Hepatic stellate cell (primary cell): ENCODE measurements around the gene PTPRT.

Experiments
- DNase-seq: peaks from one replicate; pipeline ENCODE4 v3.0.0; 2011; ENCODE audit warnings: low spot score

Gene PTPRT

GRCh38 chr20:42611889-42612837, 577.5 kb downstream of the PTPRT start:
- no peak for DNase-seq

- no peak for DNase-seq
Measured at GRCh38 chr20:42611423-42611822, 578.3 kb downstream of the PTPRT start.

GRCh38 chr20:42610070-42610469, 579.6 kb downstream of the PTPRT start:
- no peak for DNase-seq

DNA sequence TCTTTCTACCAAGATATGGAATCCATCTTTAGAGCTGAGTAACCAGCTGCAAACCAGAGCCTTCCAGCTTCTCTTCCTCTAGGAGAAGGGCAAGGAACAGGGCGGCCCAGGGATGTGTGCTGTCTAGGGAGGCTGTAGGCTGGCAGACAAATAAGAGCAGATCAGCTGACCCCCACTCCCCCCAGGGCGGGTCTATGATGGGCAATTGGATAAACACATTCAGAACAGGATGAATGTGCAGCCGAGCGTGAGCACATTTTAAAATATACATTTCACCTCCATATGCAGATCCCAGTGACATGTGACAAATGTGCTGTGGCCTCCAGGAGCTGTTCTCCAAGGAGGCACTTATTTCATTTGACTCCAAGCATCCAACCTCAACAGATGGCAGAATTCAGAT, 580.1 kb downstream of the PTPRT start:
- DNase-seq, result no peak

DNA sequence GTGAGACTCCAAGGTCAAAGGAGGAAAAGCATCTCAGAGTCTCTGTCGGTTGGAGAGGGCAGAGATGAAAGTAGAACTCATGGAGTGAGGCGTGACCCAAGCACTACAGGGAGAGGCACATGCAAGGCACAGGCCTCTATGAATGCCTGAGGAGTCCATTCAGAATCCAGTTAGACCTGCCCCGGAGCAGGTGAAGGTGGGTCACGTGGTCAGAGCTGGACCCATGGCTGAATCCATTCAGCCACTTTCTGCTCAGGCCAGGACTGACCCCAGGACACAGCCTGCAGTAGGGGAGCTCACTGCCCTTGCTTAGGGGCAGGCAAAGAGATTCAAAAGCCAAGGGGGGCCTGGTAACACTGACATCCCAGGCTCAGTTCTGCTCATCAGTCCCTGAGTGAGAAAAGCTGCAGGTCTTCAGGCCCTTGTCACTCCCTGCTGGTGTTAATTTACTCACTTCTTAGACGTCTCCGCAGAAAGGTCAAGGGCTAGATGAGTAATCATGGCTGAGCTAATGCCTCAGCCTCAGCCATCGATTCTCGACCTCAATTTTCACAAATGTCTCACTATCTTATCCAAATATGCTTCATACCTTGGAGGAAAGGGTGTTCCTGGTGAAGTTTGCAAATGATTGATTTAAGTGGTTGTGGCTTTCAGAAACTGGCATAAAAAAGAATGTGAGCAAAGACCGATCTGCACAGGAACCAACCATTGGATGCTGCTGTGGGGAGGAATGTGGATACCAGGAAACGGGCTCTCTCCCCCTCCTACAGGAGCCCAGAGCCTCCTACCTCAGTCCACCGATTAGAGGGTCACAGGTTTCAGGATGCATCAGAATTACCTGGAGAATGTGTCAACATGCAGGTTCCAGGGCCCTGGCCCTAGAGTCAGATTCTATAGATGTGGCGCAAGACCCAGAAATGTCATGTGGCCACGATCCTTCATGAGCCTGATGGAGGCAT, 584.4 kb downstream of the PTPRT start:
- DNase-seq, result no peak

DNA sequence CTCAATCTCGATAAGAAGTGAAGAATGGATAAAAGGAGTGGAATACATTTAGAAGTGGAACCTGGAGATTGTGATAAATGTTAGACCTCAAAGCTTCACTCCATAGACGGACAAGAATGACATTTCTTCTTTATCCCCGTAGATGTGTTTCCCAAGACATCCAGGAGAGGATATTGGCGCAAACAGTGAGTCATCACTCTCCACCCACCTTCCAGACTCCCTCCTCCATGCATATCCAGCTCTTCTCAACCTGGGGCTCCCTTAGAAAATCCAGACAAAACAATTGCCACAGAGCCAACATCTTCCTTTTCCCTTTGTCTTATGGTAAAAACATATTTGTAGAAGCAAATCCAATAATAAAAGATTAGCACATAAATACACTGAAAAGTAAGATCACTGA, 586.1 kb downstream of the PTPRT start:
- no peak for DNase-seq

DNA sequence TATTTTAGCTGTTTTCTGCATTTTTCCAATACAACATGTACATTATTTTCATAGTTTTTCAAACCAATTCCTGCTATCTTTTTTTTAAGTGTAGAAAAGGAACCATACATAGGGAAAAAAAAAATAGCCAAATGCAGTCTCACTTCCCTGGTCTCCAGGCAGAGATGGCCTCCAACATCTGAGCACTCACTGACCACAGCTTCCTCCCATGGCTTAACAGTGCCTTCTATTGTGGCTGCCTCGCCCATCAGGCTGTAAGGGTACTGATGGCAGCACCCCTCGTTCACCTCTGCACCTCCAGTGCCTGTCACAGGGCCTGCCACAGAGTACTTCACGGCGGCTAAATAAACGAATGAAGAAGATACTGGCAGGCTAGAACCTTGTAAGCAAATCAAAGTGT, 591.1 kb downstream of the PTPRT start:
- no peak for DNase-seq

DNA sequence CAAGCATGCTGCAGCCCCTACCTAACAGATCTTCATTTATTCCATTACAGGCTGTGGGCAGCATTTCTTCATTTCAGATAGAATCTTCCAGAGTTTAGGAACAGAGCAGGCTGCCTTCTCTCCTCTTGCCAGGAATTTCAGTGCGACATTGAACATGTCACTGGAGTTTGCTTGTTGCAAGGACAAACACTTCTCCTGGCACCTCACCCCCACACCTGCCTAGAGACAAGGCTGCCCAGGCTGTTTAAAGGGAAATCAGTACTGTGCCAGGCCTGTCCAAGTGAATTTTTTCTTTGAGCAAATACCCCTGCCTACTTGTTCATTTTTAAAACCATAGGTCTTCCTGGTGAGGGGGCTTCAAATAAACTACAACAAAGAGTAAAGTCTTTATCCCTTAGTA, 594.1 kb downstream of the PTPRT start:
- no peak for DNase-seq

- DNase-seq, result no peak
Measured at GRCh38 chr20:42594659-42595058, 595.0 kb downstream of the PTPRT start.

GRCh38 chr20:42594011-42594410, 595.7 kb downstream of the PTPRT start:
- no peak for DNase-seq

DNA sequence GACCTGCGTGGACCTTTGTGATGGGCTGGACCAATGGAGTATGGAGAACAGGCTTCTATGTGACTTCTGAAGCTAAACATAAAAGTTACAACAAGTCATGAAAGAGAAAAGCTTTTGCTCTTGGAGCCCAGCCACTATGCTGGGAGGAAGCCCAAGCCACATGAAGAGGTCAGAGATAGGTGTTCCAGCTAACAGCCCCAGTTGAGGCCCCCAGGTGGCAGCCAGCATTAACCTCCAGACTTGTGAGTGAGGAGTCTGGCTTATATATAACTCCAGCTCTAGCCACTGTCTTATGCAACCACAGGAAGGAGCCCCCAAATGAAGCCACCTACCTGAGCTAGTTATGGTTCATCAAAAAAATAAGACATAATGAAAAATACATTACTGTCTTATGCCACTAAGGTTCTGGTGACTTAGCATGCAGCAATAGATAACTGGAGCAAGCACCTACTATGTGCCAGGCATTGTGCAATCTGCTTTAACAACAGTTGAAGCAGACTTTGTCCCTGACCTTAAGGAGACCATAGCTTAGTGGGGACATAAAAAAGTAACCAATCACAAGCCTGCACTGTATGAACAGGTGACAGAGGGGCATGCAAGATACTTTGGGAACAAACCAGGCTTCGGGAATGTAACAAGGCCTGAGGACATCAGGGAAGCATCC, 599.6 kb downstream of the PTPRT start:
- DNase-seq, result no peak

GRCh38 chr20:42588847-42589246, 600.9 kb downstream of the PTPRT start:
- DNase-seq, result no peak

- DNase-seq, result no peak
Measured at GRCh38 chr20:42587427-42587826, 602.3 kb downstream of the PTPRT start.

GRCh38 chr20:42581311-42581710, 608.4 kb downstream of the PTPRT start:
- DNase-seq, result no peak

DNA sequence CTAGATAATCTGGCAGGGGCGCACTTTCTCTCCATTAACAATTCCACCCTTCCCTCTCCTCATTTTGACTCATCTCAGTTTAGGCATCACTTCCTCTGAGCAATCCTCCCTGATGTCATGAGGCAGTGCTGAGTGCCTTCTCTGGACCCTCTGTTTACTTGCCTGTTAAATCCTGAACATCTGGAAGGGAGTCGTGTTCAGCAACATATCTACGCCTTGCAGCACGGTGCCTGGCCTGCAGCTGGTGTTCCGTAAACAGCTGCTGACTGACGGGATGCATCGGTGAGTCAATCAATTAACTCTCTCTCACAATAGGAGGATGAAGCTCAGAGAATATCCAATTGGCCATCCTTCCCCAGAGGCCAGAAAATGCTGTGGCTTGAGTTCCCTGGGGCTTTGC, 613.5 kb downstream of the PTPRT start:
- DNase-seq, result no peak

DNA sequence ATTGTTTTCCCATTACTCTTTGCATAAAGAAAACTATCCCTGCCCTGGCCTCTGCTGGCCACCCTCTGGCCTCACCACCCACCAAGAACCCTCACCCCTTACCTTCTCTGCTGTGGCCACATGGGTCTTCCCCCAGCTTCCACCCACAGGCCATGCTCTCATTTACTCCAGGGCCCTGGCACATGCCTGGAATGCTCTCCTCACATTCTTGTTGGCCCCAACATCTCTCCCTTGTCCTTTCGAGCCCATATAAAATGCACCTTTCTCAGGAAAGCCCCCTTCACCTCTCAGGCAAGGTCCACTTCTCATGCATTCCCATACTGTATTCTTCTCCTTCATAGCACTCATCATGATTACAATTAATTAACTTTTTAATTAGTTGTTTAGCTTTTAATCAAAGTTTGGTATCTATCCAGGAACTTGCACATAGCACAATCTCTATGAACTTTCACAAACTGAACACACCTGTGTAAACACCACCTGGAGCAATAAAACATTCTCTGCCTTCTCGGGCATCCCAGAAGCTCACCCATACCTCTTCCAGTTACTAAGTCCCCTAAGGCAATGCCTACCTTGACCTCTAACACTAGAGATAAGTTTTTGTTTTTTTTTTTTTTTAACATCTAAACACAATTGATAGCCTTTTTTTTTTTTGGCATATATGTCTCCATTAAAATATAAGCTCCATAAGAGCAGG, 617.2 kb downstream of the PTPRT start:
- no peak for DNase-seq

DNA sequence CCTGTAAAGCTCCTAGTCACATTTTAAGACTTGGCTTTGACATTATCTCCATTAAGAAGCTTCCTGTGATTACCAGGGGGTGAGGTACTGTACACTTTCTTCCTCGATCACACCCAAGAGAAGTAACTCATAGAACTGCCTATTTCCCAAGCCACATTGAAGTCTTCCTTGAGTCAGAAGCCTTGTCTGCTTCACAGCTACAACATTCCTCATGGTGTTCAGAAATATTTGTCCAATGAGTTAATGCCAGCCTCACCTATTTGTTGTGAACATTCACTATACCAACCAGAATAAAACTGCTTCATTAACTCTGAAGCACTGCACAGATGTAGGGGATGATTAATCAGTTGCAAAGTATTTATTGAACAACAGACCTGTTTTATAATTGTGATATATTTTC, 622.3 kb downstream of the PTPRT start:
- DNase-seq, result no peak

GRCh38 chr20:42565235-42565995, 624.3 kb downstream of the PTPRT start:
- DNase-seq, result no peak

DNA sequence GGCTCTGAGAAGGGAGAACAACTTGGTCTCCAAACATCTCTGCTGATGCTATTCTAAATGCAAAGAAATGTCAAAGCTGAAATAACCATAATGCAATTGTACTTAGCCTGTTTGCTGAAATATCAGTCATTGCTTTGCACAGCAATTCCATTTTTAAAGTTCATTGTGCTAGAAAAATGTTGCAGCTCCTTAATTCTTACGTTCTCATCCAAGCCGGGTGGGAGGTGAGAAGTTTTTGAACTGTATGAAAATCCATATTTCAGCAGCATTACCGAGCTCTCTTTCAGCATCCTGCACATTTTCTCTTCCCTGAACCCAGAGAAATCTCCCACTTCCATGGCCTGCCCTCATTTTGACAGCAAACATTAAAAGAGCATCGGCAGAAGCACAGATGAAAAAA, 630.0 kb downstream of the PTPRT start:
- no peak for DNase-seq

GRCh38 chr20:42556575-42556974, 633.1 kb downstream of the PTPRT start:
- no peak for DNase-seq

GRCh38 chr20:42553374-42553773, 636.3 kb downstream of the PTPRT start:
- DNase-seq, result no peak
